K562 (cell line): ENCODE measurements around the gene SDK1. TPM values are rescaled to one million over a fixed set of nuclear protein-coding genes. Genes with fewer than 3 reads are reported as not detected.

Experiments
- ATAC-seq: fragments of 200-7000 bp; cut with Tn5 transposase; 3 replicates; pipeline ENCODE4 v1.9.1; 2020; ENCODE audit warnings: moderate library complexity
- BruUV-seq: library from RNA; stranded (reverse); fragments of 400-500 nt; replicated peaks from 2 replicates; lab custom pipeline; 2021; lab: Mats Ljungman, UMichigan
- CTCF ChIA-PET: fragments of 300-600 bp; formaldehyde crosslinking; extraction: SDS; loops from one replicate; lab custom pipeline; 2021; ENCODE audit warnings: low intra/inter-chr PET ratio; lab: Yijun Ruan, JAX
- POLR2A ChIA-PET: fragments of 300-600, 350-650 bp; sonication (Branson Sonifier 250); formaldehyde crosslinking; extraction: SDS; loops from one replicate; lab custom pipeline; 2021; ENCODE audit warnings: antibody characterized with exemption, inconsistent platforms; lab: Yijun Ruan, JAX
- DNase-seq, 4 experiments: peaks; one replicate each; pipeline versions ENCODE4 v3.0.0 to v3.0.0-alpha.2; 2011 to 2018; ENCODE audit warnings: low spot score in 3 of 4, mixed read lengths in 3 of 4; ENCODE audit errors: extremely low read depth in 1 of 4
- FAIRE-seq: peaks from 2 replicates; lab custom pipeline; 2011; peaks lifted over from hg19 to GRCh38; lab: Jason Lieb, UNC
- H2AFZ ChIP-seq: 2 replicates; pipeline ENCODE4 v1.6.0; 2011; ENCODE audit warnings: low read depth, low read length, control low read depth, inconsistent platforms
- H3K27ac ChIP-seq: fragments of 200-600 bp; 3 replicates; pipeline ENCODE4 v1.8.0; 2011; ENCODE audit warnings: low read depth, mild to moderate bottlenecking, control low read depth, inconsistent platforms, low read length, moderate library complexity, mixed read lengths; ENCODE audit errors: extremely low read depth
- H3K27me3 ChIP-seq, 2 experiments: fragments of 300-600 bp in 1 of 2; 2 replicates in 1 of 2; 3 replicates in 1 of 2; pipeline versions ENCODE4 v1.6.0 to v1.8.0; 2011; ENCODE audit warnings: inconsistent platforms in 2 of 2, low read length in 2 of 2, mild to moderate bottlenecking in 1 of 2, mixed read lengths in 1 of 2, moderate library complexity in 1 of 2; ENCODE audit not compliant: control insufficient read depth in 2 of 2, insufficient read depth in 2 of 2
- H3K36me3 ChIP-seq: fragments of 300-600 bp; 3 replicates; pipeline ENCODE4 v1.8.0; 2011; ENCODE audit warnings: mild to moderate bottlenecking, low read length, inconsistent platforms; ENCODE audit not compliant: control insufficient read depth, insufficient read depth
- H3K4me1 ChIP-seq, 2 experiments: fragments of 200-600 bp in 1 of 2; replicated peaks in 1 of 2; 2 replicates in 1 of 2; 3 replicates in 1 of 2; pipeline versions ENCODE4 v1.5.1 to v1.8.0; 2011; ENCODE audit warnings: inconsistent platforms in 2 of 2, low read length in 2 of 2, mild to moderate bottlenecking in 1 of 2, mixed read lengths in 1 of 2, moderate library complexity in 1 of 2; ENCODE audit not compliant: control insufficient read depth in 2 of 2, insufficient read depth in 2 of 2
- H3K4me2 ChIP-seq: 2 replicates; pipeline ENCODE4 v1.6.1; 2011; ENCODE audit warnings: low read length, control low read depth, inconsistent platforms, mixed read lengths; ENCODE audit not compliant: insufficient read depth
- H3K4me3 ChIP-seq: fragments of 200-600 bp; sonication (generic), shearing (Covaris generic); 2 replicates; pipeline ENCODE4 v1.5.1; 2016; ENCODE audit warnings: control low read depth, inconsistent platforms
- H3K79me2 ChIP-seq: fragments of 200-600 bp; 3 replicates; pipeline ENCODE4 v1.8.0; 2011; ENCODE audit warnings: low read length, inconsistent platforms; ENCODE audit not compliant: control insufficient read depth, insufficient read depth
- H3K9ac ChIP-seq, 2 experiments: 2 replicates each; pipeline versions ENCODE4 v1.6.0 to v1.6.1; 2011; ENCODE audit warnings: low read depth in 2 of 2, low read length in 2 of 2, control low read depth in 1 of 2, inconsistent platforms in 1 of 2, mild to moderate bottlenecking in 1 of 2, mixed read lengths in 1 of 2; ENCODE audit not compliant: insufficient read depth in 1 of 2
- H3K9me1 ChIP-seq: one replicate; pipeline ENCODE4 v1.6.0; 2011; ENCODE audit warnings: inconsistent platforms, mild to moderate bottlenecking, low read length, moderate library complexity; ENCODE audit not compliant: control insufficient read depth, insufficient read depth
- H3K9me3 ChIP-seq: replicated peaks from 2 replicates; pipeline ENCODE4 v1.5.1; 2011; ENCODE audit warnings: low read depth, low read length, inconsistent platforms; ENCODE audit not compliant: control insufficient read depth, insufficient read depth
- H4K20me1 ChIP-seq: replicated peaks from 2 replicates; pipeline ENCODE4 v1.6.1; 2011; ENCODE audit warnings: low read length, inconsistent platforms, mixed read lengths; ENCODE audit not compliant: control insufficient read depth, insufficient read depth
- CBX3 ChIP-seq, 2 experiments: IDR thresholded peaks; 1 replicate in 1 of 2; 2 replicates in 1 of 2; pipeline ENCODE4 v1.6.1; 2012; ENCODE audit warnings: inconsistent platforms in 2 of 2, low read length in 2 of 2, borderline replicate concordance in 1 of 2, control low read depth in 1 of 2
- E2F3 ChIP-seq: fragments of 250-450 bp; sonication (Bioruptor Pico); IDR thresholded peaks from 2 replicates; pipeline ENCODE4 v1.4.0; 2020; ENCODE audit warnings: mild to moderate bottlenecking
- PRPF4 ChIP-seq: fragments of 200-400 bp; formaldehyde crosslinking; IDR thresholded peaks from one replicate; pipeline ENCODE4 v1.6.1; 2017; ENCODE audit warnings: low read length, low read depth, mild to moderate bottlenecking; ENCODE audit not compliant: insufficient read depth, poor library complexity, severe bottlenecking
- RFX1 ChIP-seq: fragments of 450-650 bp; IDR thresholded peaks from 2 replicates; pipeline ENCODE4 v1.6.1; 2016; ENCODE audit warnings: mild to moderate bottlenecking, moderate library complexity
- SREBF1 ChIP-seq: fragments of 150-350 bp; IDR thresholded peaks from 2 replicates; pipeline ENCODE4 v1.6.1; 2014; ENCODE audit warnings: antibody characterized with exemption, low read depth, low read length, borderline replicate concordance
- TAF1 ChIP-seq: IDR thresholded peaks from 2 replicates; pipeline ENCODE4 v1.6.1; 2011; ENCODE audit warnings: mild to moderate bottlenecking, low read length, moderate library complexity; ENCODE audit not compliant: insufficient read depth, control insufficient read depth, severe bottlenecking; ENCODE audit errors: extremely low read depth
- ZNF586 ChIP-seq: fragments of 450-650 bp; formaldehyde crosslinking; conservative IDR thresholded peaks from 2 replicates; pipeline ENCODE4 v1.4.0; 2020; ENCODE audit warnings: mild to moderate bottlenecking, moderate library complexity
- WGBS: fragments of 100-300 bp; shearing (Covaris generic); methylation state at CpG from one replicate; pipeline ENCODE4 v1.1.6; 2016; ENCODE audit warnings: low coverage, mixed read lengths; ENCODE audit not compliant: insufficient coverage; ENCODE audit errors: missing lambda C conversion rate; 5-methylcytosine and 5-hydroxymethylcytosine counted together
- in situ Hi-C: fragments of 300-500 bp; cut with MboI; formaldehyde crosslinking; loops from 4 replicates; pipeline ENCODE4 v1.15.0; 2018; ENCODE audit warnings: inconsistent platforms, mixed read lengths
- intact Hi-C: fragments of 100-400 bp; cut with micrococcal nuclease; formaldehyde crosslinking; loops from 2 replicates; pipeline ENCODE4 v1.14.2; 2022
- polyA plus RNA-seq, 8 experiments: library from polyadenylated mRNA; depleted of rRNA in 4 of 8; stranded (reverse) in 5 of 8; unstranded in 3 of 8; fragments of >200 nt; fragmentation: Nextera tagmentation in 2 of 8; fragmentation: Illumina TruSeq in 1 of 8; extraction: Ambion mirVana in 2 of 8; extraction: Trizol in 1 of 8; gene quantifications; 2 replicates each; pipeline versions ENCODE4 v1.2.1 to v1.2.3, GENCODE V29; 2011 to 2014; ENCODE audit warnings: inconsistent platforms in 1 of 8, missing spikeins in 1 of 8
- total RNA-seq, 7 experiments: library from RNA; depleted of rRNA in 6 of 7; stranded (reverse); fragments of >200 nt in 6 of 7; fragmentation: Illumina TruSeq in 2 of 7; extraction: Trizol in 2 of 7; gene quantifications; 2 replicates each; pipeline versions ENCODE4 v1.2.1 to v1.2.3, GENCODE V29; 2011 to 2021; ENCODE audit warnings: low replicate concordance in 1 of 7
- TF ChIP-seq, protein P1 (sequence below), 2 experiments: fragments of 450-650 bp; formaldehyde crosslinking in 1 of 2; IDR thresholded peaks; 2 replicates each; pipeline versions ENCODE4 v1.4.0 to v1.6.1; 2014 to 2020; ENCODE audit warnings: mild to moderate bottlenecking in 2 of 2, borderline replicate concordance in 1 of 2, low read depth in 1 of 2
- TF ChIP-seq, protein P2 (sequence below): fragments of 250-450 bp; sonication (Bioruptor Pico); IDR thresholded peaks from 2 replicates; pipeline ENCODE4 v1.8.0; 2021; ENCODE audit warnings: borderline replicate concordance, mild to moderate bottlenecking, moderate library complexity; ENCODE audit not compliant: poor library complexity, severe bottlenecking

The SDK1 gene
- total and polyA plus RNA-seq, 9 of the 15 experiments (the other 6 are each of a cell fraction or from before 2014, with no cell fraction given): 0.16 TPM; not detected in 8

GRCh38 chr7:4196121-4196819 lies 895.2 kb downstream of the SDK1 start:
- CTCF ChIA-PET: no interaction called here
- Histone ChIP-seq H2AFZ (no peak overlapping the region), H3K79me2 (no peaks in the 10 kb centered on the region), H3K27ac (no peak overlapping the region), H4K20me1 (0 out of 2 replicates have a peak, but pooled peaks cover 5% of the 10 kb centered on the region), H3K9ac (no peak overlapping the region), H3K9me1 (no peaks in the 10 kb centered on the region), H3K4me3 (no peak overlapping the region), H3K27me3 (peaks cover 2 to 59% of the 10 kb centered on the region in 2 experiments; a peak in 2 of 5 replicates), H3K4me2 (no peak overlapping the region), H3K4me1 (no peaks in the 10 kb centered on the region), H3K36me3 (no peaks in the 10 kb centered on the region), H3K9me3 (no peaks in the 10 kb centered on the region)
- DNase-seq: no peak
- no peak for ATAC-seq
- in situ Hi-C loops: no loop called here
- intact Hi-C loops: no loop called here
- TF ChIP-seq E2F3: no peak
- no peak for TF ChIP-seq TAF1
- TF ChIP-seq, protein P1, sequence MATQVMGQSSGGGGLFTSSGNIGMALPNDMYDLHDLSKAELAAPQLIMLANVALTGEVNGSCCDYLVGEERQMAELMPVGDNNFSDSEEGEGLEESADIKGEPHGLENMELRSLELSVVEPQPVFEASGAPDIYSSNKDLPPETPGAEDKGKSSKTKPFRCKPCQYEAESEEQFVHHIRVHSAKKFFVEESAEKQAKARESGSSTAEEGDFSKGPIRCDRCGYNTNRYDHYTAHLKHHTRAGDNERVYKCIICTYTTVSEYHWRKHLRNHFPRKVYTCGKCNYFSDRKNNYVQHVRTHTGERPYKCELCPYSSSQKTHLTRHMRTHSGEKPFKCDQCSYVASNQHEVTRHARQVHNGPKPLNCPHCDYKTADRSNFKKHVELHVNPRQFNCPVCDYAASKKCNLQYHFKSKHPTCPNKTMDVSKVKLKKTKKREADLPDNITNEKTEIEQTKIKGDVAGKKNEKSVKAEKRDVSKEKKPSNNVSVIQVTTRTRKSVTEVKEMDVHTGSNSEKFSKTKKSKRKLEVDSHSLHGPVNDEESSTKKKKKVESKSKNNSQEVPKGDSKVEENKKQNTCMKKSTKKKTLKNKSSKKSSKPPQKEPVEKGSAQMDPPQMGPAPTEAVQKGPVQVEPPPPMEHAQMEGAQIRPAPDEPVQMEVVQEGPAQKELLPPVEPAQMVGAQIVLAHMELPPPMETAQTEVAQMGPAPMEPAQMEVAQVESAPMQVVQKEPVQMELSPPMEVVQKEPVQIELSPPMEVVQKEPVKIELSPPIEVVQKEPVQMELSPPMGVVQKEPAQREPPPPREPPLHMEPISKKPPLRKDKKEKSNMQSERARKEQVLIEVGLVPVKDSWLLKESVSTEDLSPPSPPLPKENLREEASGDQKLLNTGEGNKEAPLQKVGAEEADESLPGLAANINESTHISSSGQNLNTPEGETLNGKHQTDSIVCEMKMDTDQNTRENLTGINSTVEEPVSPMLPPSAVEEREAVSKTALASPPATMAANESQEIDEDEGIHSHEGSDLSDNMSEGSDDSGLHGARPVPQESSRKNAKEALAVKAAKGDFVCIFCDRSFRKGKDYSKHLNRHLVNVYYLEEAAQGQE (IDR thresholded peaks at IDR 0.05; ENCODE audit: borderline replicate concordance): no peak
- TF ChIP-seq, protein P1 (CRISPR knock-in tag; IDR thresholded peaks at IDR 0.05; ENCODE audit: low read depth): no peak
- no peak for TF ChIP-seq ZNF586 (CRISPR knock-in tag)
- TF ChIP-seq SREBF1: no peak
- TF ChIP-seq RFX1: no peak
- TF ChIP-seq, protein P2, sequence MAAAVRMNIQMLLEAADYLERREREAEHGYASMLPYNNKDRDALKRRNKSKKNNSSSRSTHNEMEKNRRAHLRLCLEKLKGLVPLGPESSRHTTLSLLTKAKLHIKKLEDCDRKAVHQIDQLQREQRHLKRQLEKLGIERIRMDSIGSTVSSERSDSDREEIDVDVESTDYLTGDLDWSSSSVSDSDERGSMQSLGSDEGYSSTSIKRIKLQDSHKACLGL (CRISPR knock-in tag): no peak
- no peak for TF ChIP-seq PRPF4
- no peak for TF ChIP-seq CBX3 (IDR thresholded peaks at IDR 0.05; ENCODE audit: borderline replicate concordance in 1 of 2, low read length in 2 of 2)
- POLR2A ChIA-PET: no interaction called here
- 2% methylated on average over 15 of the region's 15 CpGs for WGBS
- BruUV-seq: no TSS peak
- no peak for FAIRE-seq
